CD4-positive, alpha-beta T cell treated with Interleukin-15 for 4 hours (primary cell): ENCODE measurements around the gene RPL29.

Source experiments
- DNase-seq: peaks from one replicate; pipeline ENCODE4 v3.0.0-alpha.2; 2020; ENCODE audit warnings: low spot score

The RPL29 gene

GRCh38 chr3:52025453-52025852 lies 29.8 kb upstream of the RPL29 start:
- no peak for DNase-seq

GRCh38 chr3:52024765-52025452 lies 29.2 kb upstream of the RPL29 start:
- no peak for DNase-seq

GRCh38 chr3:52023860-52024764 lies 28.4 kb upstream of the RPL29 start:
- no peak for DNase-seq

GRCh38 chr3:52023101-52023770 lies 27.5 kb upstream of the RPL29 start:
- DNase-seq, result no peak

- no peak for DNase-seq
Measured at GRCh38 chr3:52022323-52023100, 26.8 kb upstream of the RPL29 start.

- DNase-seq, result no peak
Measured at GRCh38 chr3:52021489-52022268, 26.0 kb upstream of the RPL29 start.

- DNase-seq, result no peak
Measured at GRCh38 chr3:52020796-52021195, 25.1 kb upstream of the RPL29 start.

- no peak for DNase-seq
Measured at GRCh38 chr3:52019352-52020080, 23.8 kb upstream of the RPL29 start.

- no peak for DNase-seq
Measured at GRCh38 chr3:52018319-52019000, 22.8 kb upstream of the RPL29 start.

- no peak for DNase-seq
Measured at GRCh38 chr3:52017586-52017985, 21.9 kb upstream of the RPL29 start.

GRCh38 chr3:52015438-52016228 lies 19.9 kb upstream of the RPL29 start:
- no peak for DNase-seq

GRCh38 chr3:52014613-52015012 lies 18.9 kb upstream of the RPL29 start:
- no peak for DNase-seq

- no peak for DNase-seq
Measured at GRCh38 chr3:52013802-52014598, 18.3 kb upstream of the RPL29 start.

GRCh38 chr3:52012699-52013098 lies 17.0 kb upstream of the RPL29 start:
- DNase-seq, result no peak

- DNase-seq, result no peak
Measured at GRCh38 chr3:52010431-52010830, 14.7 kb upstream of the RPL29 start.

GRCh38 chr3:52007291-52007690 lies 11.6 kb upstream of the RPL29 start:
- no peak for DNase-seq

GRCh38 chr3:52006820-52007133 lies 11.1 kb upstream of the RPL29 start:
- no peak for DNase-seq

- no peak for DNase-seq
Measured at GRCh38 chr3:52006017-52006819, 10.5 kb upstream of the RPL29 start.
